A673 (cell line): ENCODE results near the gene ARFGAP2. TPM values are rescaled to one million over a fixed set of nuclear protein-coding genes. Genes with fewer than 3 reads are reported as not detected.

ENCODE experiments used
- BruUV-seq: library from RNA; stranded (reverse); fragments of 400-500 nt; replicated peaks from 2 replicates; lab custom pipeline; 2021; lab: Mats Ljungman, UMichigan
- CTCF ChIA-PET: fragments of 300-600 bp; sonication (Branson Sonifier 250); formaldehyde crosslinking; loops from one replicate; lab custom pipeline; 2022; ENCODE audit warnings: antibody characterized with exemption; lab: Charles Lee
- POLR2A ChIA-PET: fragments of 300-600 bp; sonication (Branson Sonifier 250); formaldehyde crosslinking; loops from one replicate; lab custom pipeline; 2022; ENCODE audit warnings: antibody characterized with exemption; ENCODE audit not compliant: low non-redundant PET; lab: Charles Lee
- DNase-seq: peaks from one replicate; pipeline ENCODE4 v3.0.0-alpha.2; 2015; ENCODE audit warnings: low spot score
- H3K27ac ChIP-seq: fragments of 200-600 bp; sonication (generic); 2 replicates; pipeline ENCODE4 v1.5.1; 2016; ENCODE audit warnings: mixed run types, low read depth, mild to moderate bottlenecking, mixed read lengths, antibody characterized with exemption, low read length; ENCODE audit not compliant: poor library complexity, severe bottlenecking
- H3K27me3 ChIP-seq: fragments of 200-600 bp; sonication (generic); replicated peaks from 2 replicates; pipeline ENCODE4 v1.6.1; 2017; ENCODE audit warnings: mixed run types, low read depth, mild to moderate bottlenecking, mixed read lengths, antibody characterized with exemption, low read length; ENCODE audit not compliant: insufficient read depth, poor library complexity
- H3K36me3 ChIP-seq: fragments of 200-600 bp; sonication (generic); 2 replicates; pipeline ENCODE4 v1.6.1; 2016; ENCODE audit warnings: mixed run types, mild to moderate bottlenecking, mixed read lengths, antibody characterized with exemption, low read length; ENCODE audit not compliant: insufficient read depth, poor library complexity, severe bottlenecking
- H3K4me1 ChIP-seq: fragments of 200-600 bp; sonication (generic); 2 replicates; pipeline ENCODE4 v1.6.1; 2017; ENCODE audit warnings: mixed run types, mild to moderate bottlenecking, mixed read lengths, antibody characterized with exemption, low read length; ENCODE audit not compliant: insufficient read depth, poor library complexity, severe bottlenecking
- H3K4me3 ChIP-seq: fragments of 200-600 bp; sonication (generic); 2 replicates; pipeline ENCODE4 v1.5.1; 2016; ENCODE audit warnings: low read depth, mixed run types, mild to moderate bottlenecking, mixed read lengths, low read length; ENCODE audit not compliant: poor library complexity, severe bottlenecking
- H3K9me3 ChIP-seq: fragments of 200-600 bp; sonication (generic); 2 replicates; pipeline ENCODE4 v1.6.1; 2016; ENCODE audit warnings: mixed run types, low read depth, mild to moderate bottlenecking, mixed read lengths, antibody characterized with exemption, low read length; ENCODE audit not compliant: poor library complexity, severe bottlenecking
- CTCF ChIP-seq: fragments of 300-800, 200-600 bp; sonication (generic); conservative IDR thresholded peaks from 2 replicates; pipeline ENCODE4 v1.5.1; 2017; ENCODE audit warnings: low read depth, mild to moderate bottlenecking, antibody characterized with exemption, low read length, moderate library complexity, mixed read lengths
- EZH2 ChIP-seq: fragments of 200-600 bp; sonication (generic); IDR thresholded peaks from 2 replicates; pipeline ENCODE4 v1.6.1; 2017; ENCODE audit warnings: borderline replicate concordance, low read depth, mild to moderate bottlenecking, mixed read lengths, antibody characterized with exemption, low read length; ENCODE audit not compliant: poor library complexity, severe bottlenecking
- intact Hi-C: fragments of 100-400 bp; cut with micrococcal nuclease; formaldehyde crosslinking; loops from one replicate; pipeline ENCODE4 v1.10.0; 2022; ENCODE audit not compliant: unreplicated experiment
- total RNA-seq: library from RNA; stranded (reverse); gene quantifications from 2 replicates; pipeline ENCODE4 v1.2.3, GENCODE V29; 2021

The ARFGAP2 gene
- total RNA-seq, 1 experiment from 2014 or later = 179 TPM

GRCh38 chr11:47177229-47177845 is 658 bp upstream of the ARFGAP2 start:
- POLR2A ChIA-PET = no interaction called here
- Histone ChIP-seq H3K27ac (peak overlapping the region; percentile 93), H3K4me1 (peaks cover 16% of the 10 kb centered on the region), H3K9me3 (no peaks in the 10 kb centered on the region), H3K4me3 (peak overlapping the region; percentile 72), H3K27me3 (no peaks in the 10 kb centered on the region), H3K36me3 (peaks cover 45% of the 10 kb centered on the region)
- peak; percentile 97 for DNase-seq
- CTCF ChIA-PET = interaction anchor here (2.3 kb wide), 1 partner anchor 82 kb away, joined by 11 read pairs; no protein-coding TSS in a partner anchor
- TF ChIP-seq CTCF (peak; percentile 99), EZH2 (no peak)
- no TSS peak for BruUV-seq
- intact Hi-C loops = loop anchor here (1.0 to 5.0 kb wide), 8 partner anchors 70 to 675 kb away; partner anchors contain the start of gene ACP2

- intact Hi-C loops = loop anchor here (1.0 to 5.0 kb wide), 6 partner anchors 71 to 676 kb away; partner anchors contain the start of genes ACP2 and SLC39A13
- H3K36me3 ChIP-seq = peaks cover 60% of the 10 kb centered on the region
- ChIA-PET POLR2A (no interaction called here), CTCF (interaction anchor here (0.6 kb wide), 1 partner anchor 198 kb away, joined by 3 read pairs; no protein-coding TSS in a partner anchor)
- H3K9me3 ChIP-seq = no peaks in the 10 kb centered on the region
- TF ChIP-seq EZH2 (no peak), CTCF (no peak)
- no peak for DNase-seq
- no peaks in the 10 kb centered on the region for H3K27me3 ChIP-seq
- peaks cover 16% of the 10 kb centered on the region for H3K4me1 ChIP-seq
- BruUV-seq = no TSS peak
- H3K27ac ChIP-seq = peak overlapping the region; percentile 93
- peak overlapping the region; percentile 72 for H3K4me3 ChIP-seq
Observed at GRCh38 chr11:47175746-47176327, 842 bp downstream of the ARFGAP2 start.

GRCh38 chr11:47172740-47173336 is 3.8 kb downstream of the ARFGAP2 start:
- intact Hi-C loops = no loop called here
- no TSS peak for BruUV-seq
- H3K4me3 ChIP-seq = no peak overlapping the region
- ChIA-PET POLR2A (interaction anchor here (0.5 to 0.6 kb wide), 2 partner anchors 171 to 551 kb away, joined by 4 to 8 read pairs; no protein-coding TSS in a partner anchor), CTCF (interaction anchor here (0.5 kb wide), 1 partner anchor 687 kb away, joined by 6 read pairs; no protein-coding TSS in a partner anchor)
- no peak overlapping the region for H3K27ac ChIP-seq
- no peaks in the 10 kb centered on the region for H3K9me3 ChIP-seq
- H3K27me3 ChIP-seq = no peaks in the 10 kb centered on the region
- no peak for DNase-seq
- TF ChIP-seq CTCF (no peak), EZH2 (no peak)
- H3K4me1 ChIP-seq = peaks cover 15% of the 10 kb centered on the region
- peaks cover 75% of the 10 kb centered on the region for H3K36me3 ChIP-seq
